Hepatocyte (in vitro differentiated cells): ENCODE measurements around the gene SND1. TPM values are rescaled to one million over a fixed set of nuclear protein-coding genes. Genes with fewer than 3 reads are reported as not detected.

Experiments
- DNase-seq: peaks from one replicate; pipeline ENCODE4 v3.0.0-alpha.2; 2016; ENCODE audit warnings: low spot score
- H2AFZ ChIP-seq: fragments of 200-600 bp; sonication (generic); 2 replicates; pipeline ENCODE4 v1.6.0; 2016; ENCODE audit warnings: antibody characterized with exemption, mild to moderate bottlenecking
- H3K27ac ChIP-seq: fragments of 200-600 bp; sonication (generic); 2 replicates; pipeline ENCODE4 v1.5.1; 2016; ENCODE audit warnings: mild to moderate bottlenecking
- H3K27me3 ChIP-seq: fragments of 200-600 bp; sonication (generic); 2 replicates; pipeline ENCODE4 v1.6.1; 2016
- H3K36me3 ChIP-seq: fragments of 200-600 bp; sonication (generic); replicated peaks from 2 replicates; pipeline ENCODE4 v1.5.1; 2016; ENCODE audit warnings: low read depth; ENCODE audit not compliant: insufficient read depth
- H3K4me1 ChIP-seq: fragments of 200-600 bp; sonication (generic); 2 replicates; pipeline ENCODE4 v1.5.1; 2016; ENCODE audit warnings: mild to moderate bottlenecking, moderate library complexity; ENCODE audit not compliant: insufficient read depth
- H3K4me2 ChIP-seq: fragments of 200-600 bp; sonication (generic); 2 replicates; pipeline ENCODE4 v1.6.0; 2016
- H3K4me3 ChIP-seq: fragments of 200-600 bp; sonication (generic); 2 replicates; pipeline ENCODE4 v1.5.1; 2016; ENCODE audit warnings: mild to moderate bottlenecking
- H3K79me2 ChIP-seq: fragments of 200-600 bp; sonication (generic); 2 replicates; pipeline ENCODE4 v1.6.0; 2017; ENCODE audit warnings: mild to moderate bottlenecking
- H3K9me2 ChIP-seq: fragments of 200-600 bp; sonication (generic); replicated peaks from 2 replicates; pipeline ENCODE4 v1.6.0; 2017; ENCODE audit warnings: mild to moderate bottlenecking; ENCODE audit not compliant: insufficient read depth
- H3K9me3 ChIP-seq: fragments of 200-600 bp; sonication (generic); 2 replicates; pipeline ENCODE4 v1.5.1; 2016; ENCODE audit warnings: low read depth, mild to moderate bottlenecking
- H4K20me1 ChIP-seq: fragments of 200-600 bp; sonication (generic); 2 replicates; pipeline ENCODE4 v1.6.0; 2016; ENCODE audit warnings: mild to moderate bottlenecking; ENCODE audit not compliant: insufficient read depth, poor library complexity, severe bottlenecking
- CTCF ChIP-seq: fragments of 200-600 bp; sonication (generic); IDR thresholded peaks from 2 replicates; pipeline ENCODE4 v1.5.1; 2016; ENCODE audit warnings: antibody characterized with exemption, mild to moderate bottlenecking; ENCODE audit not compliant: poor library complexity
- EZH2 ChIP-seq: fragments of 200-600 bp; sonication (generic); IDR thresholded peaks from 2 replicates; pipeline ENCODE4 v1.6.1; 2016; ENCODE audit warnings: antibody characterized with exemption, mild to moderate bottlenecking, borderline replicate concordance
- EZH2phosphoT487 ChIP-seq: fragments of 200-600 bp; sonication (generic); IDR thresholded peaks from one replicate; pipeline ENCODE4 v1.6.1; 2018; ENCODE audit warnings: antibody characterized with exemption, mild to moderate bottlenecking, low read depth, moderate library complexity; ENCODE audit not compliant: unreplicated experiment, severe bottlenecking
- WGBS: methylation state at CpG from one replicate; pipeline ENCODE4 v1.1.6; 2016; ENCODE audit warnings: low lambda C conversion rate; ENCODE audit errors: missing lambda C conversion rate; 5-methylcytosine and 5-hydroxymethylcytosine counted together
- polyA plus RNA-seq: library from polyadenylated mRNA; unstranded; fragments of >200 nt; fragmentation: Nextera tagmentation; extraction: Ambion mirVana; gene quantifications from 2 replicates; pipeline ENCODE4 v1.2.1, GENCODE V29; 2016
- total RNA-seq: library from RNA; depleted of rRNA; stranded (reverse); fragments of >200 nt; gene quantifications from 2 replicates; pipeline ENCODE4 v1.2.3, GENCODE V29; 2014

Gene SND1
- total and polyA plus RNA-seq, 2 experiments from 2014 or later = 141 to 200 TPM

- H3K4me2 ChIP-seq = no peak overlapping the region
Measured at GRCh38 chr7:127988751-127989150, 336.8 kb downstream of the SND1 start.

GRCh38 chr7:127993317-127993716 lies 341.3 kb downstream of the SND1 start:
- H3K27ac ChIP-seq = no peak overlapping the region
- no peak for DNase-seq
- no peaks in the 10 kb centered on the region for H3K27me3 ChIP-seq
- WGBS = 94% methylated on average over 6 of the region's 6 CpGs
- TF ChIP-seq EZH2phosphoT487 (no peak), CTCF (no peak), EZH2 (no peak)
- peaks cover 6% of the 10 kb centered on the region for H4K20me1 ChIP-seq
- H3K9me3 ChIP-seq = no peaks in the 10 kb centered on the region
- peaks cover 13% of the 10 kb centered on the region for H3K79me2 ChIP-seq
- no peak overlapping the region for H2AFZ ChIP-seq
- H3K9me2 ChIP-seq = no peaks in the 10 kb centered on the region
- H3K4me2 ChIP-seq = no peak overlapping the region
- peaks cover 35% of the 10 kb centered on the region for H3K4me1 ChIP-seq
- H3K4me3 ChIP-seq = no peak overlapping the region
- H3K36me3 ChIP-seq = no peaks in the 10 kb centered on the region

More at GRCh38 chr7:127988751-127989150, 336.8 kb downstream of the SND1 start:
- DNase-seq = no peak
- Histone ChIP-seq H3K36me3 (no peaks in the 10 kb centered on the region), H3K27me3 (no peaks in the 10 kb centered on the region), H4K20me1 (no peaks in the 10 kb centered on the region), H3K4me1 (peaks cover 27% of the 10 kb centered on the region), H3K9me3 (no peaks in the 10 kb centered on the region), H3K27ac (no peak overlapping the region), H3K9me2 (no peaks in the 10 kb centered on the region), H3K4me3 (no peak overlapping the region), H2AFZ (no peak overlapping the region), H3K79me2 (peaks cover 22% of the 10 kb centered on the region)
- no peak for TF ChIP-seq EZH2phosphoT487
- TF ChIP-seq EZH2 = no peak
- no peak for TF ChIP-seq CTCF
- WGBS = 79% methylated on average over 1 of the region's 1 CpG

- Histone ChIP-seq H3K4me1 (peaks cover 36% of the 10 kb centered on the region), H3K27ac (no peak overlapping the region), H3K79me2 (peaks cover 9% of the 10 kb centered on the region), H3K9me3 (no peaks in the 10 kb centered on the region), H3K27me3 (no peaks in the 10 kb centered on the region), H3K36me3 (no peaks in the 10 kb centered on the region), H3K9me2 (no peaks in the 10 kb centered on the region), H2AFZ (no peak overlapping the region), H3K4me2 (no peak overlapping the region), H4K20me1 (peaks cover 6% of the 10 kb centered on the region), H3K4me3 (no peak overlapping the region)
- TF ChIP-seq CTCF (no peak), EZH2phosphoT487 (no peak), EZH2 (no peak)
- 78% methylated on average over 5 of the region's 5 CpGs for WGBS
- DNase-seq = no peak
Measured at GRCh38 chr7:127993987-127994386, 342.0 kb downstream of the SND1 start.
